Caco-2 (cell line): Measurements from ENCODE around the gene TMPRSS11E. TPM values are rescaled to one million over a fixed set of nuclear protein-coding genes. Genes with fewer than 3 reads are reported as not detected.

ENCODE experiments used
- Bru-seq: library from RNA; stranded (reverse); fragments of 400-500 nt; gene quantifications from one replicate; lab custom pipeline; 2021; lab: Mats Ljungman, UMichigan
- BruChase-seq, 2 experiments: library from RNA; stranded (reverse); fragments of 400-500 nt; gene quantifications; one replicate each; lab custom pipeline; 2021; lab: Mats Ljungman, UMichigan
- BruUV-seq: library from RNA; stranded (reverse); fragments of 400-500 nt; replicated peaks from 2 replicates; lab custom pipeline; 2021; lab: Mats Ljungman, UMichigan
- CTCF ChIA-PET: fragments of 300-600 bp; sonication (Branson Sonifier 250); formaldehyde crosslinking; loops from one replicate; lab custom pipeline; 2022; ENCODE audit warnings: antibody characterized with exemption; lab: Charles Lee
- POLR2A ChIA-PET: fragments of 300-600 bp; sonication (Branson Sonifier 250); formaldehyde crosslinking; loops from one replicate; lab custom pipeline; 2022; ENCODE audit warnings: antibody characterized with exemption; lab: Charles Lee
- DNase-seq, 2 experiments: peaks; one replicate each; pipeline versions ENCODE4 v3.0.0 to v3.0.0-alpha.2; 2020 to 2022
- H3K27me3 ChIP-seq: replicated peaks from 2 replicates; pipeline ENCODE4 v1.6.0; 2011; ENCODE audit warnings: low read length; ENCODE audit not compliant: control insufficient read depth, insufficient read depth
- H3K36me3 ChIP-seq: 2 replicates; pipeline ENCODE4 v1.5.1; 2011; ENCODE audit warnings: low read length; ENCODE audit not compliant: control insufficient read depth, insufficient read depth
- H3K4me1 ChIP-seq: fragments of 250-450 bp; sonication (Bioruptor Pico); 2 replicates; pipeline ENCODE4 v1.5.1; 2020; ENCODE audit warnings: mild to moderate bottlenecking
- H3K4me3 ChIP-seq: 2 replicates; pipeline ENCODE4 v1.5.1; 2011; ENCODE audit warnings: low read depth, mild to moderate bottlenecking, control low read depth, low read length
- H3K9me3 ChIP-seq: fragments of 250-450 bp; sonication (Bioruptor Pico); 2 replicates; pipeline ENCODE4 v1.5.1; 2020; ENCODE audit warnings: mild to moderate bottlenecking, moderate library complexity
- H3K27ac Mint-ChIP-seq: one replicate; pipeline ENCODE4 v1.8.0; 2022; ENCODE audit warnings: mixed read lengths; ENCODE audit not compliant: unreplicated experiment
- H3K27me3 Mint-ChIP-seq: one replicate; pipeline ENCODE4 v1.8.0; 2022; ENCODE audit warnings: mixed read lengths; ENCODE audit not compliant: insufficient read depth, unreplicated experiment
- H3K36me3 Mint-ChIP-seq: one replicate; pipeline ENCODE4 v1.8.0; 2022; ENCODE audit warnings: mild to moderate bottlenecking, mixed read lengths; ENCODE audit not compliant: insufficient read depth, unreplicated experiment
- H3K4me1 Mint-ChIP-seq: one replicate; pipeline ENCODE4 v1.8.0; 2022; ENCODE audit warnings: low read depth, mixed read lengths; ENCODE audit not compliant: unreplicated experiment
- H3K4me3 Mint-ChIP-seq: one replicate; pipeline ENCODE4 v1.8.0; 2022; ENCODE audit warnings: mild to moderate bottlenecking, moderate library complexity, mixed read lengths; ENCODE audit not compliant: unreplicated experiment
- H3K9me3 Mint-ChIP-seq: one replicate; pipeline ENCODE4 v1.8.0; 2022; ENCODE audit warnings: mixed read lengths; ENCODE audit not compliant: unreplicated experiment
- CTCF ChIP-seq, 2 experiments: fragments of 200-600 bp in 1 of 2; IDR thresholded peaks; 1 replicate in 1 of 2; 2 replicates in 1 of 2; pipeline versions ENCODE4 v1.5.1 to v1.8.0; 2011 to 2022; ENCODE audit warnings: antibody characterized with exemption in 1 of 2, control low read depth in 1 of 2, inconsistent platforms in 1 of 2, low read depth in 1 of 2, low read length in 1 of 2, mild to moderate bottlenecking in 1 of 2, moderate library complexity in 1 of 2; ENCODE audit not compliant: insufficient read depth in 1 of 2, severe bottlenecking in 1 of 2, unreplicated experiment in 1 of 2
- intact Hi-C: fragments of 100-400 bp; cut with micrococcal nuclease; formaldehyde crosslinking; loops from one replicate; pipeline ENCODE4 v1.10.0; 2022; ENCODE audit not compliant: unreplicated experiment
- long read RNA-seq: library from polyadenylated mRNA; stranded (forward); transcript quantifications from one replicate; pipeline ENCODE4 v2.0.0, GENCODE V29; 2022
- total RNA-seq: library from RNA; stranded (reverse); gene quantifications from 2 replicates; pipeline ENCODE4 v1.2.3, GENCODE V29; 2022

The TMPRSS11E gene
- total RNA-seq = not detected in 2 replicates
- Bru-seq, nascent RNA = percentile 8 among the genes with signal in this experiment
- BruChase-seq, experiment 1, labeled RNA remaining after a 2-hour chase = percentile 8 among the genes with signal in this experiment
- BruChase-seq, experiment 2, labeled RNA remaining after a 6-hour chase = percentile 7 among the genes with signal in this experiment
- long read RNA-seq = 0 reads

- no peak for TF ChIP-seq CTCF (IDR thresholded peaks at IDR 0.05; ENCODE audit: insufficient read depth in 1 of 2, low read depth in 1 of 2, low read length in 1 of 2, severe bottlenecking in 1 of 2, unreplicated experiment in 1 of 2)
- POLR2A ChIA-PET = no interaction called here
- no peak within 1 kb of the TSS for H3K4me3 ChIP-seq
- no peaks in the 10 kb centered on the region for H3K9me3 Mint-ChIP-seq
- no peaks in the 10 kb centered on the region for H3K36me3 Mint-ChIP-seq
- no peak within 1 kb of the TSS for H3K27ac Mint-ChIP-seq
- H3K27me3 ChIP-seq = no peaks in the 10 kb centered on the region
- no TSS peak for BruUV-seq
- no peak within 1 kb of the TSS for H3K4me3 Mint-ChIP-seq
- no peaks in the 10 kb centered on the region for H3K36me3 ChIP-seq
- H3K27me3 Mint-ChIP-seq = no peaks in the 10 kb centered on the region
- DNase-seq = peak in 1 of 2 experiments; percentile 13
- peaks cover 7% of the 10 kb centered on the region for H3K4me1 Mint-ChIP-seq
- peaks cover 5% of the 10 kb centered on the region; the same call in 1 of the 2 replicates for H3K4me1 ChIP-seq
- CTCF ChIA-PET = no interaction called here
- intact Hi-C loops = no loop called here
- no peaks in the 10 kb centered on the region for H3K9me3 ChIP-seq
Observed at GRCh38 chr4:68447201-68447600, at the start of gene TMPRSS11E. Gene TMPRSS11E (plus strand): TSS chr4:68447463. CDS start chr4:68447513, 50 bp downstream.

GRCh38 chr4:68399306-68399705 is 48.0 kb upstream of the TMPRSS11E start:
- Mint-ChIP-seq H3K27me3 (no peaks in the 10 kb centered on the region), H3K9me3 (peaks cover 16% of the 10 kb centered on the region), H3K4me3 (no peak overlapping the region), H3K27ac (no peak overlapping the region), H3K4me1 (no peaks in the 10 kb centered on the region), H3K36me3 (no peaks in the 10 kb centered on the region)
- TF ChIP-seq CTCF (IDR thresholded peaks at IDR 0.05; ENCODE audit: insufficient read depth in 1 of 2, low read depth in 1 of 2, low read length in 1 of 2, severe bottlenecking in 1 of 2, unreplicated experiment in 1 of 2) = no peak
- Histone ChIP-seq H3K27me3 (no peaks in the 10 kb centered on the region), H3K4me1 (no peaks in the 10 kb centered on the region), H3K9me3 (no peaks in the 10 kb centered on the region), H3K36me3 (no peaks in the 10 kb centered on the region), H3K4me3 (no peak overlapping the region)
- intact Hi-C loops = no loop called here
- no peak for DNase-seq
- BruUV-seq = no TSS peak
- POLR2A ChIA-PET = no interaction called here
- CTCF ChIA-PET = no interaction called here

GRCh38 chr4:68401231-68401630 is 46.0 kb upstream of the TMPRSS11E start:
- Mint-ChIP-seq H3K27ac (no peak overlapping the region), H3K9me3 (no peaks in the 10 kb centered on the region), H3K27me3 (no peaks in the 10 kb centered on the region), H3K4me1 (no peaks in the 10 kb centered on the region), H3K36me3 (no peaks in the 10 kb centered on the region), H3K4me3 (no peak overlapping the region)
- intact Hi-C loops = no loop called here
- H3K4me1 ChIP-seq = no peaks in the 10 kb centered on the region
- BruUV-seq = no TSS peak
- H3K9me3 ChIP-seq = no peaks in the 10 kb centered on the region
- no peak for TF ChIP-seq CTCF (IDR thresholded peaks at IDR 0.05; ENCODE audit: insufficient read depth in 1 of 2, low read depth in 1 of 2, low read length in 1 of 2, severe bottlenecking in 1 of 2, unreplicated experiment in 1 of 2)
- POLR2A ChIA-PET = no interaction called here
- CTCF ChIA-PET = no interaction called here
- H3K4me3 ChIP-seq = no peak overlapping the region
- H3K36me3 ChIP-seq = no peaks in the 10 kb centered on the region
- no peaks in the 10 kb centered on the region for H3K27me3 ChIP-seq
- no peak for DNase-seq
